Gastrocnemius medialis (tissue), 4 donors: ENCODE results near the gene AFAP1. TPM values are rescaled to one million over a fixed set of nuclear protein-coding genes. Genes with fewer than 3 reads are reported as not detected.

Experiments used
- ATAC-seq, 2 donors: fragments of 150-250 bp; one replicate each; pipeline ENCODE4 v1.9.1; 2016
- DNase-seq, 2 donors: peaks; one replicate each; pipeline ENCODE4 v3.0.0-alpha.2; 2019
- H3K27ac ChIP-seq, 4 donors: fragments of 200-600 bp; sonication (generic); 1 replicate in 1 of 4; 2 replicates in 3 of 4; pipeline ENCODE4 v1.5.1; 2016 to 2018; ENCODE audit warnings: mild to moderate bottlenecking in 2 of 4, moderate library complexity in 1 of 4
- H3K27me3 ChIP-seq, 3 donors: fragments of 200-600 bp; sonication (generic) in 2 of 3; 1 replicate in 1 of 3; 2 replicates in 2 of 3; pipeline versions ENCODE4 v1.5.1 to v1.6.0; 2016 to 2019; ENCODE audit warnings: mild to moderate bottlenecking in 1 of 3, moderate library complexity in 1 of 3
- H3K36me3 ChIP-seq, 2 donors: fragments of 200-600 bp; sonication (generic) in 1 of 2; one replicate each; pipeline ENCODE4 v1.5.1; 2017 to 2018
- H3K4me1 ChIP-seq, 2 donors: fragments of 200-600 bp; sonication (generic) in 1 of 2; one replicate each; pipeline ENCODE4 v1.5.1; 2016 to 2017; ENCODE audit warnings: mild to moderate bottlenecking in 2 of 2
- H3K4me3 ChIP-seq, 4 donors: fragments of 200-600 bp; sonication (generic) in 3 of 4; 1 replicate in 1 of 4; 2 replicates in 3 of 4; pipeline ENCODE4 v1.5.1; 2016 to 2019; ENCODE audit warnings: mild to moderate bottlenecking in 2 of 4
- H3K9me3 ChIP-seq, 3 donors: fragments of 200-600 bp; sonication (generic) in 2 of 3; 1 replicate in 1 of 3; 2 replicates in 2 of 3; pipeline ENCODE4 v1.5.1; 2016 to 2019
- POLR2A ChIP-seq, 2 donors: fragments of 450-650 bp; IDR thresholded peaks; one replicate each; pipeline ENCODE4 v1.6.1; 2017; ENCODE audit warnings: antibody characterized with exemption in 2 of 2, mild to moderate bottlenecking in 2 of 2, moderate library complexity in 2 of 2
- in situ Hi-C, 4 donors: fragments of 200-750 bp; cut with MboI; loops; one replicate each; pipeline versions ENCODE4 v1.15.0 to v1.8.0; 2017; ENCODE audit warnings: low sequenced_read_pairs in 4 of 4
- intact Hi-C: fragments of 100-400 bp; cut with DNase I; formaldehyde crosslinking; loops from one replicate; pipeline ENCODE4 v1.15.1; 2023; ENCODE audit warnings: low total_unique reads
- total RNA-seq, 4 donors: library from RNA; depleted of rRNA; stranded (reverse); fragments of >200 nt; gene quantifications; one replicate each; pipeline versions ENCODE4 v1.1.0 to v1.2.3, GENCODE V29; 2016
- TF ChIP-seq, protein P1 (sequence below), 5 experiments: fragments of 450-650 bp in 3 of 5; fragments of 200-600 bp in 2 of 5; sonication (generic) in 2 of 5; IDR thresholded peaks in 4 of 5; conservative IDR thresholded peaks in 1 of 5; 1 replicate in 4 of 5; 2 replicates in 1 of 5; pipeline ENCODE4 v1.5.1; 2016 to 2019; ENCODE audit warnings: antibody characterized with exemption in 5 of 5, mild to moderate bottlenecking in 3 of 5, moderate library complexity in 3 of 5

The AFAP1 gene
- 1 to 10 TPM; 1.5 to 8.6 (median 3.5) TPM for total RNA-seq

GRCh38 chr4:7939377-7940108, at the start of gene AFAP1:
Gene AFAP1, minus strand, starts transcription at chr4:7939861. Its CDS starts 67,783 bp downstream, at chr4:7872078.
- H3K4me3 ChIP-seq = peak within 1 kb of the TSS; percentile 59 to 79 (median 68)
- peaks cover 0 to 4% of the 10 kb centered on the region in 2 donors for H3K4me1 ChIP-seq
- H3K27ac ChIP-seq = peak within 1 kb of the TSS; percentile 42 to 77 (median 63)
- ATAC-seq = peak; percentile 82 to 89
- in situ Hi-C loops = no loop called here
- intact Hi-C loops = loop anchor here (5.0 kb wide), 2 partner anchors 67 to 112 kb away; no protein-coding TSS in a partner anchor
- peak; percentile 58 to 75 for DNase-seq
- H3K36me3 ChIP-seq = no peaks in the 10 kb centered on the region
- TF ChIP-seq, protein P1, sequence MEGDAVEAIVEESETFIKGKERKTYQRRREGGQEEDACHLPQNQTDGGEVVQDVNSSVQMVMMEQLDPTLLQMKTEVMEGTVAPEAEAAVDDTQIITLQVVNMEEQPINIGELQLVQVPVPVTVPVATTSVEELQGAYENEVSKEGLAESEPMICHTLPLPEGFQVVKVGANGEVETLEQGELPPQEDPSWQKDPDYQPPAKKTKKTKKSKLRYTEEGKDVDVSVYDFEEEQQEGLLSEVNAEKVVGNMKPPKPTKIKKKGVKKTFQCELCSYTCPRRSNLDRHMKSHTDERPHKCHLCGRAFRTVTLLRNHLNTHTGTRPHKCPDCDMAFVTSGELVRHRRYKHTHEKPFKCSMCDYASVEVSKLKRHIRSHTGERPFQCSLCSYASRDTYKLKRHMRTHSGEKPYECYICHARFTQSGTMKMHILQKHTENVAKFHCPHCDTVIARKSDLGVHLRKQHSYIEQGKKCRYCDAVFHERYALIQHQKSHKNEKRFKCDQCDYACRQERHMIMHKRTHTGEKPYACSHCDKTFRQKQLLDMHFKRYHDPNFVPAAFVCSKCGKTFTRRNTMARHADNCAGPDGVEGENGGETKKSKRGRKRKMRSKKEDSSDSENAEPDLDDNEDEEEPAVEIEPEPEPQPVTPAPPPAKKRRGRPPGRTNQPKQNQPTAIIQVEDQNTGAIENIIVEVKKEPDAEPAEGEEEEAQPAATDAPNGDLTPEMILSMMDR (IDR thresholded peaks at IDR 0.05 in 4 of 5, conservative IDR thresholded peaks at IDR 0.05 in 1 of 5) = no peak
- peak; percentile 48 to 67 for TF ChIP-seq POLR2A (IDR thresholded peaks at IDR 0.05)
- H3K27me3 ChIP-seq = peaks cover 0 to 20% (median 19%) of the 10 kb centered on the region in 3 donors
- no peaks in the 10 kb centered on the region for H3K9me3 ChIP-seq

DNA sequence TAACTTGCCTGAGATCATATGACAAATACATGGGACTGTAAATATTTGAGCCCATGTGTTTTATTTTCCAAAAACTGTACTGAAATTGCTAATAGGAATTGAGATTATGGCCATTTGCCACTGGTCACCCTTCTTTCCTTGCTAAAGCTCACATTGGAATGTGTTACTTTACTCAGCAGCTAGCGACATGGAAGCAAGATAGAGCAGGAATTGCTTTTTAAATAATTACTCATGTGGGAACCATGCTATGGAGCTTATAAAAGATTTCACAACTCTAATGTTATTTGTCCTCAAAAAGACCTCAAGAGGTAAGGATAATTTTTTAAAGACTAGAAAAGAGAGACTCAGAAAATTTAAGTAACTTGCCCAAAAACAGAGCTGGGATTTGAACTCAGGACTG, 48.8 kb upstream of the AFAP1 start:
- Histone ChIP-seq H3K4me3 (no peak overlapping the region), H3K36me3 (peaks cover 0 to 50% of the 10 kb centered on the region in 2 donors), H3K27ac (peak overlapping the region; percentile 26 to 66 (median 61)), H3K9me3 (no peaks in the 10 kb centered on the region), H3K27me3 (no peaks in the 10 kb centered on the region), H3K4me1 (peaks cover 19 to 21% of the 10 kb centered on the region in 2 donors)
- ATAC-seq (no peak), DNase-seq (no peak)
- in situ Hi-C loops = loop anchor here in 3 of 4 donors (5.0 to 25.0 kb wide), 2 partner anchors 176 to 186 kb away; no protein-coding TSS in a partner anchor
- intact Hi-C loops = no loop called here
- TF ChIP-seq POLR2A (IDR thresholded peaks at IDR 0.05) = no peak
- TF ChIP-seq, protein P1 (IDR thresholded peaks at IDR 0.05 in 4 of 5, conservative IDR thresholded peaks at IDR 0.05 in 1 of 5) = no peak

- in situ Hi-C loops (loop anchor here in 3 of 4 donors (5.0 to 25.0 kb wide), 2 partner anchors 175 to 185 kb away; no protein-coding TSS in a partner anchor), intact Hi-C loops (loop anchor here (2.0 kb wide), 1 partner anchor 185 kb away; no protein-coding TSS in a partner anchor)
- DNase-seq (peak; percentile 35 to 75), ATAC-seq (peak; percentile 42 to 60)
- H3K27ac ChIP-seq = peak overlapping the region; percentile 58 to 66 (median 65)
- H3K4me1 ChIP-seq = peaks cover 19 to 21% of the 10 kb centered on the region in 2 donors
- H3K36me3 ChIP-seq = peaks cover 0 to 54% of the 10 kb centered on the region in 2 donors
- H3K4me3 ChIP-seq = no peak overlapping the region
- no peak for TF ChIP-seq POLR2A (IDR thresholded peaks at IDR 0.05)
- TF ChIP-seq, protein P1 (IDR thresholded peaks at IDR 0.05 in 4 of 5, conservative IDR thresholded peaks at IDR 0.05 in 1 of 5) = peak; percentile 77 to 85 (median 84)
- H3K27me3 ChIP-seq = no peaks in the 10 kb centered on the region
- no peaks in the 10 kb centered on the region for H3K9me3 ChIP-seq
These were observed 47.7 kb upstream of the AFAP1 start for GRCh38 chr4:7987148-7987989.

GRCh38 chr4:7985891-7986441, 46.3 kb upstream of the AFAP1 start:
- ATAC-seq = peak; percentile 34 to 37
- peaks cover 0 to 50% of the 10 kb centered on the region in 2 donors for H3K36me3 ChIP-seq
- peaks cover 19 to 21% of the 10 kb centered on the region in 2 donors for H3K4me1 ChIP-seq
- no peaks in the 10 kb centered on the region for H3K9me3 ChIP-seq
- TF ChIP-seq POLR2A (IDR thresholded peaks at IDR 0.05) = no peak
- TF ChIP-seq, protein P1 (IDR thresholded peaks at IDR 0.05 in 4 of 5, conservative IDR thresholded peaks at IDR 0.05 in 1 of 5) = no peak
- in situ Hi-C loops (loop anchor here in 3 of 4 donors (5.0 to 25.0 kb wide), 2 partner anchors 174 to 184 kb away; no protein-coding TSS in a partner anchor), intact Hi-C loops (loop anchor here (2.0 kb wide), 1 partner anchor 183 kb away; no protein-coding TSS in a partner anchor)
- DNase-seq = peak in 1 of 2 donors; percentile 57
- H3K27ac ChIP-seq = peak overlapping the region; percentile 58 to 66 (median 65)
- H3K4me3 ChIP-seq = no peak overlapping the region
- no peaks in the 10 kb centered on the region for H3K27me3 ChIP-seq
